ENCODE measurements around the gene TSPEAR.
"Not testable (repeated sequence)": the region's sequence is repeated elsewhere in the genome, so short reads cannot be mapped to it uniquely, and the experiment has no call there.

TSPEAR gene

GRCh38 chr21:44700101-44701022 lies 11.0 kb downstream of the TSPEAR start:
- DNase-seq = no peak

- DNase-seq = no peak
Measured at GRCh38 chr21:44699502-44700001, 11.8 kb downstream of the TSPEAR start.

GRCh38 chr21:44697811-44698734 lies 13.3 kb downstream of the TSPEAR start:
- DNase-seq = no peak

- DNase-seq = not testable (repeated sequence)
Measured at GRCh38 chr21:44697172-44697810, 14.1 kb downstream of the TSPEAR start, which contains the start of gene KRTAP10-12. Gene KRTAP10-12 (plus strand): TSS chr21:44697172. CDS start chr21:44697202, 30 bp downstream.

- DNase-seq = no peak
Measured at GRCh38 chr21:44696572-44696971, 14.8 kb downstream of the TSPEAR start.

GRCh38 chr21:44695641-44696040 lies 15.7 kb downstream of the TSPEAR start:
- DNase-seq = no peak

GRCh38 chr21:44695184-44695583 lies 16.2 kb downstream of the TSPEAR start:
- no peak for DNase-seq

- DNase-seq = no peak
Measured at GRCh38 chr21:44694776-44695175, 16.6 kb downstream of the TSPEAR start.

GRCh38 chr21:44692798-44693512 lies 18.4 kb downstream of the TSPEAR start:
- DNase-seq = no peak

GRCh38 chr21:44691686-44692085 lies 19.7 kb downstream of the TSPEAR start:
- DNase-seq = no peak

- DNase-seq = not testable (repeated sequence)
Measured at GRCh38 chr21:44689740-44690139, 21.6 kb downstream of the TSPEAR start.

- DNase-seq = peak; percentile 33
Measured at GRCh38 chr21:44687671-44688070, 23.7 kb downstream of the TSPEAR start.

GRCh38 chr21:44686843-44687561 lies 24.4 kb downstream of the TSPEAR start:
- no peak for DNase-seq

- DNase-seq = no peak
Measured at GRCh38 chr21:44686000-44686781, 25.2 kb downstream of the TSPEAR start.

GRCh38 chr21:44685050-44685449 lies 26.3 kb downstream of the TSPEAR start:
- DNase-seq = not testable (repeated sequence)

GRCh38 chr21:44684483-44684882 lies 26.9 kb downstream of the TSPEAR start:
- DNase-seq = no peak

GRCh38 chr21:44684077-44684476 lies 27.3 kb downstream of the TSPEAR start:
- no peak for DNase-seq

GRCh38 chr21:44682580-44683151 lies 28.7 kb downstream of the TSPEAR start:
- DNase-seq = no peak

GRCh38 chr21:44681861-44682579 lies 29.4 kb downstream of the TSPEAR start, which contains the start of gene KRTAP12-1:
Gene KRTAP12-1 (minus strand): TSS chr21:44682163. CDS start chr21:44682123, 40 bp downstream.
- DNase-seq = peak; percentile 92
